HG02623 (cell line): ENCODE results near the gene CCDC201.
"Not testable (repeated sequence)": the region's sequence is repeated elsewhere in the genome, so short reads cannot be mapped to it uniquely, and the experiment has no call there.

Experiments
- ATAC-seq: cut with Tn5 transposase; IDR thresholded peaks from one replicate; pipeline ENCODE4 v1.9.1; 2021; ENCODE audit warnings: moderate library complexity; ENCODE audit not compliant: unreplicated experiment

CCDC201 gene

GRCh38 chr7:45827731-45828130, 45.2 kb downstream of the CCDC201 start:
- not testable (repeated sequence) for ATAC-seq

- not testable (repeated sequence) for ATAC-seq
These were observed 46.3 kb downstream of the CCDC201 start for GRCh38 chr7:45826550-45826949.

GRCh38 chr7:45818763-45819162, 54.1 kb downstream of the CCDC201 start:
- ATAC-seq = not testable (repeated sequence)

- ATAC-seq = not testable (repeated sequence)
These were observed 55.0 kb downstream of the CCDC201 start for GRCh38 chr7:45817913-45818312.

- ATAC-seq = not testable (repeated sequence)
These were observed 55.9 kb downstream of the CCDC201 start for GRCh38 chr7:45817016-45817415.

GRCh38 chr7:45814216-45815118, 58.4 kb downstream of the CCDC201 start:
- ATAC-seq = not testable (repeated sequence)

GRCh38 chr7:45813771-45814170, 59.1 kb downstream of the CCDC201 start:
- ATAC-seq = not testable (repeated sequence)

- no peak for ATAC-seq
These were observed 59.9 kb downstream of the CCDC201 start for GRCh38 chr7:45812946-45813345.

GRCh38 chr7:45811652-45812234, 61.1 kb downstream of the CCDC201 start:
- not testable (repeated sequence) for ATAC-seq

GRCh38 chr7:45810451-45811005, 62.4 kb downstream of the CCDC201 start:
- ATAC-seq = not testable (repeated sequence)
